BLaER1 (cell line): ENCODE data around the gene TXNDC5.

Source experiments
- H3K27ac ChIP-seq: shearing (Covaris generic); formaldehyde crosslinking; 2 replicates; pipeline ENCODE4 v1.8.1; 2022
- H3K27me3 ChIP-seq: shearing (Covaris generic); formaldehyde crosslinking; 2 replicates; pipeline ENCODE4 v1.8.1; 2022
- H3K36me3 ChIP-seq: shearing (Covaris generic); formaldehyde crosslinking; 2 replicates; pipeline ENCODE4 v1.8.1; 2022
- H3K4me1 ChIP-seq: shearing (Covaris generic); formaldehyde crosslinking; 2 replicates; pipeline ENCODE4 v1.8.1; 2022
- H3K4me2 ChIP-seq: shearing (Covaris generic); formaldehyde crosslinking; 2 replicates; pipeline ENCODE4 v1.8.1; 2022
- H3K4me3 ChIP-seq: shearing (Covaris generic); formaldehyde crosslinking; 2 replicates; pipeline ENCODE4 v1.8.1; 2022
- H3K9ac ChIP-seq: shearing (Covaris generic); formaldehyde crosslinking; 2 replicates; pipeline ENCODE4 v1.8.1; 2022
- H3K9me3 ChIP-seq: shearing (Covaris generic); formaldehyde crosslinking; 2 replicates; pipeline ENCODE4 v1.8.1; 2022
- H4K20me1 ChIP-seq: shearing (Covaris generic); formaldehyde crosslinking; 2 replicates; pipeline ENCODE4 v1.8.1; 2022
- Cebpa-rat ChIP-seq: shearing (Covaris generic); IDR thresholded peaks from 2 replicates; pipeline ENCODE4 v1.8.1; 2022

Gene TXNDC5

GRCh38 chr6:7910654-7911344 is at the start of gene TXNDC5:
TSS of gene TXNDC5 (minus strand) at chr6:7910788. CDS start at chr6:7910776, 12 bp downstream.
- peaks cover under 1% of the 10 kb centered on the region; the same call in 1 of the 2 replicates for H3K9me3 ChIP-seq
- peaks cover 39% of the 10 kb centered on the region for H4K20me1 ChIP-seq
- peak within 1 kb of the TSS; percentile 87 for H3K27ac ChIP-seq
- peaks cover 18% of the 10 kb centered on the region for H3K36me3 ChIP-seq
- H3K27me3 ChIP-seq: no peaks in the 10 kb centered on the region
- H3K4me2 ChIP-seq: peak within 1 kb of the TSS; percentile 96
- no peak for TF ChIP-seq Cebpa-rat
- H3K4me3 ChIP-seq: peak within 1 kb of the TSS; percentile 88
- H3K4me1 ChIP-seq: peaks cover 39% of the 10 kb centered on the region
- H3K9ac ChIP-seq: peak within 1 kb of the TSS; percentile 88

GRCh38 chr6:7960141-7960540 is 49.6 kb upstream of the TXNDC5 start:
- Histone ChIP-seq H3K9ac (no peak overlapping the region), H3K27ac (no peak overlapping the region), H3K36me3 (no peaks in the 10 kb centered on the region), H3K4me2 (no peak overlapping the region), H3K27me3 (no peaks in the 10 kb centered on the region), H3K4me1 (peaks cover 14% of the 10 kb centered on the region), H3K9me3 (peaks cover 16% of the 10 kb centered on the region), H3K4me3 (no peak overlapping the region), H4K20me1 (no peaks in the 10 kb centered on the region)
- no peak for TF ChIP-seq Cebpa-rat

DNA sequence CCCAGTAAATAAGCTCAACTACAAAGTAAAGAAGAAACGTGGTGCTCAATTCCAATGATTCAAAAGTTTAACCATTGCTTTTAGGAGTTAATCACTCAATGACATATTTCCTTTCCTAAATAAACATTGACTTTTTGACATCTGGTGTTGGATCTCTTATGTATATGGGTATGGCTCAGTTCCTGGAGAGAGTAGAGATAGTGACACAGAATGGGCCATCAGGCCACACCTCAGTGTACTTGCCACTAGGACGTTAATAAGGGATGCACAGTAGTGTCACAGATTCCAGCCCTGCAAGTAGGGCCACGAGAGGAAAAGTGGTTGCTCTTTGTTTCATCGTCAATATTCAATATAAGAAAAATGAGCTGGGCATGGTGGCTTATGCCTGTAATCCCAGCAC is 48.9 kb upstream of the TXNDC5 start:
- no peak overlapping the region for H3K4me3 ChIP-seq
- peaks cover 11% of the 10 kb centered on the region; the same call in 1 of the 2 replicates for H3K9me3 ChIP-seq
- H3K27me3 ChIP-seq: no peaks in the 10 kb centered on the region
- H3K4me1 ChIP-seq: peaks cover 14% of the 10 kb centered on the region
- H4K20me1 ChIP-seq: no peaks in the 10 kb centered on the region
- no peak overlapping the region for H3K4me2 ChIP-seq
- no peaks in the 10 kb centered on the region for H3K36me3 ChIP-seq
- no peak overlapping the region for H3K9ac ChIP-seq
- H3K27ac ChIP-seq: no peak overlapping the region
- TF ChIP-seq Cebpa-rat: no peak

- Histone ChIP-seq H3K4me2 (no peak overlapping the region), H3K27me3 (no peaks in the 10 kb centered on the region), H3K27ac (no peak overlapping the region), H3K9ac (no peak overlapping the region), H3K4me1 (peaks cover 12% of the 10 kb centered on the region), H3K36me3 (no peaks in the 10 kb centered on the region), H3K9me3 (peaks cover 11% of the 10 kb centered on the region; the same call in 1 of the 2 replicates), H3K4me3 (no peak overlapping the region), H4K20me1 (no peaks in the 10 kb centered on the region)
- no peak for TF ChIP-seq Cebpa-rat
Measured at GRCh38 chr6:7958464-7958863, 47.9 kb upstream of the TXNDC5 start.

GRCh38 chr6:7956257-7956656 is 45.7 kb upstream of the TXNDC5 start:
- Histone ChIP-seq H4K20me1 (no peaks in the 10 kb centered on the region), H3K9me3 (0 out of 2 replicates have a peak, but pooled peaks cover 3% of the 10 kb centered on the region), H3K9ac (no peak overlapping the region), H3K36me3 (no peaks in the 10 kb centered on the region), H3K4me2 (no peak overlapping the region), H3K27ac (no peak overlapping the region), H3K4me3 (no peak overlapping the region), H3K27me3 (no peaks in the 10 kb centered on the region), H3K4me1 (no peaks in the 10 kb centered on the region)
- TF ChIP-seq Cebpa-rat: no peak

DNA sequence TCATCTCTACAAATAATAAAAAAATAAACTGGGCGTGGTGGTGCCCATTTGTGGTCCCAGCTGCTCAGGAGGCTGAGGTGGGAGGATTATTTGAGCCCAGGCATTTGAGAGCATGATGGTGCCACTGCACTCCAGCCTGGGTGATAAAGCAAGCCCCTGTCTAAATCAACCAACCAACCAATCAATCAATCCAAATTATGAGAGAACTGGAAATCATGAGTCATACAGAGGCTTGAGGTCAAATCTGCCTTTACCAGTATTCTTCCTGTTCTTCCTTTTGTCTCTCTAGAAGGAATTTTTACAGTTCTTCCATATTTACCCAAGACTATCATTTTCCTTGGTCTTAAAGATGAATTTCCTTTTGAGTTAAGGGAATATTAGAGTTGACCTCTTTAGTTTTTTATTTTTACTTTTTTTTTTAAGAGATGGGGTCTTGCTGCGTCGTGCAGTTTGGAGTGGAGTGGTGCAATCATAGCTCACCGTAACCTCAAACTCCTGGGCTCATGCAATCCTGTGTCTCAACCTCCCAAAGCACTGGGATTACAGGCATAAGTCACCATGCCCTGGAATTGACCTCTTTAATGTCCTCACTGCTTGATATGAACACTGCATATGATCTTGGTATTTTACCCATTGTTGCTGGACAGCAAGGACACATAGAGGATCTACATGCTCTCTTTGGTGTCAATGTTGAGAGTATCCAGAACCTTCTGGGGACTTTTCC is 44.1 kb upstream of the TXNDC5 start:
- Histone ChIP-seq H3K4me2 (no peak overlapping the region), H3K36me3 (no peaks in the 10 kb centered on the region), H3K4me1 (no peaks in the 10 kb centered on the region), H4K20me1 (no peaks in the 10 kb centered on the region), H3K9ac (no peak overlapping the region), H3K27ac (no peak overlapping the region), H3K27me3 (no peaks in the 10 kb centered on the region), H3K4me3 (no peak overlapping the region), H3K9me3 (peaks cover under 1% of the 10 kb centered on the region; the same call in 1 of the 2 replicates)
- TF ChIP-seq Cebpa-rat: no peak

DNA sequence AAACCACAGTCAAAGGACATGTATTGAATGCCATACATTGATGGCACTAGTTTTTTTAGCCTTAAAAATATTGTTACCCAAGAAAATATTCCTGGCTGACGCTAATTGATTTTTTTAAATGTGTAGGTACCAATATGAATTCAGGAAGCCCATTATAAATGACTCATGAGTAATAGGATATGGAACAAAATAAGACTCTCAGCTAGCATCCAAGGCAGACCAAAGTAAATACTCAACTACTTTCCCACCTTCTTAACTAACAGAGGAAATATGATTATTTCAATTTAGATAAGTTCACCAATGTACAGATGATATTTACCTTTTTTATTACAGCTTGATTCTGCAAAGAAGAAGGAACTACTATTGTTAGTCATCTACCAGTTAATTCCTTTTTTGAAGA is 43.2 kb upstream of the TXNDC5 start:
- H3K27me3 ChIP-seq: no peaks in the 10 kb centered on the region
- H3K4me1 ChIP-seq: no peaks in the 10 kb centered on the region
- no peaks in the 10 kb centered on the region for H4K20me1 ChIP-seq
- TF ChIP-seq Cebpa-rat: no peak
- H3K27ac ChIP-seq: no peak overlapping the region
- H3K36me3 ChIP-seq: no peaks in the 10 kb centered on the region
- peaks cover 10% of the 10 kb centered on the region for H3K9me3 ChIP-seq
- H3K9ac ChIP-seq: no peak overlapping the region
- H3K4me2 ChIP-seq: no peak overlapping the region
- no peak overlapping the region for H3K4me3 ChIP-seq

GRCh38 chr6:7939864-7940228 is 29.3 kb upstream of the TXNDC5 start:
- peak overlapping the region; percentile 86 for H3K4me2 ChIP-seq
- peak overlapping the region; percentile 69; the same call in 1 of the 2 replicates for H3K27ac ChIP-seq
- peaks cover 36% of the 10 kb centered on the region for H3K4me1 ChIP-seq
- H3K9me3 ChIP-seq: peaks cover 6% of the 10 kb centered on the region; the same call in 1 of the 2 replicates
- no peaks in the 10 kb centered on the region for H3K36me3 ChIP-seq
- no peaks in the 10 kb centered on the region for H4K20me1 ChIP-seq
- no peak for TF ChIP-seq Cebpa-rat
- no peaks in the 10 kb centered on the region for H3K27me3 ChIP-seq
- H3K4me3 ChIP-seq: peak overlapping the region; percentile 6; the same call in 1 of the 2 replicates
- peak overlapping the region; percentile 51; the same call in 1 of the 2 replicates for H3K9ac ChIP-seq

- Histone ChIP-seq H3K9ac (peak overlapping the region; percentile 51; the same call in 1 of the 2 replicates), H3K4me1 (peaks cover 36% of the 10 kb centered on the region), H4K20me1 (no peaks in the 10 kb centered on the region), H3K4me3 (peak overlapping the region; percentile 6; the same call in 1 of the 2 replicates), H3K36me3 (no peaks in the 10 kb centered on the region), H3K27me3 (no peaks in the 10 kb centered on the region), H3K27ac (peak overlapping the region; percentile 69; the same call in 1 of the 2 replicates), H3K9me3 (peaks cover 6% of the 10 kb centered on the region; the same call in 1 of the 2 replicates), H3K4me2 (peak overlapping the region; percentile 86)
- TF ChIP-seq Cebpa-rat: no peak
Measured at GRCh38 chr6:7939184-7939863, 28.7 kb upstream of the TXNDC5 start.
